Fibroblast of skin of right biceps (primary cell): ENCODE data around the gene GNPNAT1.

Experiments used
- DNase-seq: peaks from one replicate; pipeline ENCODE4 v3.0.0-alpha.2; 2013

GNPNAT1 gene

GRCh38 chr14:52791223-52792096, at the start of gene GNPNAT1:
Gene GNPNAT1, minus strand, starts transcription at chr14:52791607. Its CDS starts 6,957 bp downstream, at chr14:52784650.
- DNase-seq, result peak; percentile 94

DNA sequence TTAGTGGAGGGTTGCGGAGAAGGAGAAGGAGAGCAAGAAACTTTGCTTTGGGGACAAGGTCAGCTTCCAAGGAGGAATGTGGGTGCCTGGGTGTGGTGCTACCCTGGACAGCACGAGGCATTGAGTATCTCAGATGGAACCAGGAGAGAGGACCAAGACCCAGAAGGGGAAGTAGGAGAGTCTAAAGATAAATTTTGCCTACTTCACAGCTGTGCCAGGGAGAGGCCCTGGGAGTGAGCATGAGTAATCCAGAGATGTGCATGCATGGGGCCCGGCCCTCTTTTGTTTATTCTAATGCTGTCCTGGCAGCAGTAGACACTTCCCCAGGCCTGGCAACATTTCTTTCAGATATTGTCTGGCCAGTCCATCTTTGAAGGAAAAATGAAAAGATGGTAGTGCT, 49.5 kb upstream of the GNPNAT1 start:
- peak; percentile 51 for DNase-seq

- no peak for DNase-seq
Measured at GRCh38 chr14:52837451-52837850, 46.0 kb upstream of the GNPNAT1 start.

GRCh38 chr14:52836063-52836462, 44.7 kb upstream of the GNPNAT1 start:
- DNase-seq, result no peak

DNA sequence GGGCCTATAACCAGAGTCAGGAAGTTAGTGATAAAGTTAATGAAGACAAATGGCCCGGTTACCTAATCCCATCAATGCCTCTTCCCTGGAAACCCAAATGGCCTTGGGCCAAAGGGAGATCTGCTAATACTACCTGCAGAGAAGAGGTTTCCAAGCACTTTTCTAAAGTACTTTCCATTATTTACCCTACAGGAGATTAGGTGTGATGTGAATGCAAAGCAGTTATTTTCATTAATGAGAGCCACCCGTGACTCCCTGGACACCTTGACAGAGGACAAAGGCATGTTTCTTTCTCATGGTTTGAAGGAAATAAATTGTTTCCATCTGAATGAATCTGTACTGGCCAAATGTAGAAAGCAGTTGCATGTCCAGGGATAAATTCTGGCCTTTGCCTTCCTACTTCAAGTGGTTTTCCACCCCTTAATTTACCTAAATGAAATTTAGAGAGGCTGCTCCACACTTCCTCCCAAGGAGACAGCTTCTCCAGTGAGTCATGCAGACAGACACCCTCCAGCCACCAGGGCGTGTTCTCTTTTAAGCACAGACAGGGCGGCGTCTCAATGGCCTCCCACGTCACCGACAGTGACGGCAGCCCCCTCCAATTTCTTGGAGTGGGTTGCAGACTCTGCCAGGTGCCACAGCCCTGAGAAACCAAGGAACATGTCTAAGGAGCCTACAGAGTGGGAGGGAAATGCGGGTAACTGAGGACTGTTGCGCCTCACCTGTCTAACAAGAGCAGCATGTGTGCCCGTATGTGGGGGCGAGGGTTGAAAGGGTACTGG, 43.9 kb upstream of the GNPNAT1 start:
- DNase-seq, result peak; percentile 86

GRCh38 chr14:52834440-52834842, 43.0 kb upstream of the GNPNAT1 start:
- DNase-seq, result peak; percentile 96

DNA sequence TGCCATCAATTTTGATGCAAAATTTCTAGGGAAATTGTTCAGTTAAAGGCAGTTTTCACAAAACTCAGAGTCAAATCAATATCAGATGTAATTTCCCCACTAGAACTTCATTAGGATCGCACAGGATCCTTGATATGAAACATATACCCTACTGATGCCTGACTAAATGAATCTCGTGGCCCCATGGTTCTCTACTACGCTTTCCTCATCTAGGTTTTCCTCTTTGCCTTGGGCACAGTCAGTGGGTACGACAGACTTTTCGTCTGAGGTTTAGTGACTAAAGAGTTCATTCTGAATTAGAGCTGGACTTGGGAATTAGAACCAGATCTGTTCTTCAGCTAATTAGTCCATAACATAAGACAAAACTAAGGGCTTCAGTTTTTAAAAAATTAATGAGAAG, 42.5 kb upstream of the GNPNAT1 start:
- no peak for DNase-seq

- DNase-seq, result no peak
Measured at GRCh38 chr14:52829527-52830185, 38.2 kb upstream of the GNPNAT1 start.

DNA sequence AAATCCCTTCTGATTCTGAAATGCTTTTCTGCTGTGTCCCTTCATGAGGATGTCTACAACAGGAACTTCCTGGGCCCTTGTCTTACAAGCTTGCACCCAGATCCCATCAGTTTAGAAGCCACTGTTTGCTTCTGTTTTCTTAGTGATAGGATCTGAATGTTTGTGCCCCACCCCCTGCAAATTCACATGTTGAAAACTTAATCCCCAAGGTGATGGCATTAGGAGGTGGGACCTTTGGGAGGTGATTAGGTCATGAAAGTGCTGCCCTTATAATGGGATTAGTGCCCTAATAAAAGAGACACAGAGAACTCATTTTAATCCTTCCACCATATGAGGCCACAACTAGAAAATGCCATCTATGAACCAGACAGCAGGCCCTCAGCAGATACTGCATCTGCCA, 36.0 kb upstream of the GNPNAT1 start:
- DNase-seq, result no peak

DNA sequence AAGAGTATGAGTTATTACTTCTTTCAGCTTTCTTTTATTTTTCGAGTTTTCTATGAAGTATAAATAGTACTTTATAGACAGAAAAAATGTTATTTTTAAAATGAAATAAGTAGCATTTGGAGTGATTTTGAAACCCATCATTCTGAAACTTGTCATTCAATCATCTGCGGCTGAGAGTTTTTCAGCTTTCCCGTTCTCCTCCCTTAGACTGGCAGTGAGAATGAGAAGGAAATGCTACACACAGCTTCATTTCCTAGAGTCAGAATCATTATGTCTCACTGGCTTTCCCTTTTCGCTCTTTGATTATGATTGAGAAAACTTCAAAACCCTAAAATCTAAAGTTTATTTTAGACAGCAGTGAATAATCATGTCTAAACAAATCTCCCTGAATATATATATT, 33.7 kb upstream of the GNPNAT1 start:
- no peak for DNase-seq

GRCh38 chr14:52824462-52824861, 33.1 kb upstream of the GNPNAT1 start:
- DNase-seq, result peak; percentile 30

- no peak for DNase-seq
Measured at GRCh38 chr14:52821805-52822250, 30.4 kb upstream of the GNPNAT1 start.

GRCh38 chr14:52808101-52808500, 16.7 kb upstream of the GNPNAT1 start:
- no peak for DNase-seq

DNA sequence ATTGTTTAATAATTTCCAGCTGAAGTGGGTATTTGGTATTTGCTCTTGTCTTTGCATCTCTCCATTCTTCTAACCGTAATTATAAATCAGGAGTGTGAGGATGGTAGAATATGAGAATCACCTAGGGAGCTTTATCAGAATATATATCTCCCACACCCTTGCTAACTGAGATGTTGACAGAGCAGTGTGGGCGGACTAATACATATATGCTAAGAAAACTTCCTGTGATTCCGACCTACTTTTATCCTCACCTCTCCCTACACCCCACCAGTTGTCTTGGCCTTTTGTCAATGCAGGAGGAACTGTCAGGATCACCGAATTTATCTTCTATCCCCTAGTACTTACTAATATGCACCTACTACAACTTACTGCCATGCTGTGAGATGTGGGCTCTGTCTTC, 14.7 kb upstream of the GNPNAT1 start:
- DNase-seq, result no peak

- peak; percentile 88 for DNase-seq
Measured at GRCh38 chr14:52802597-52802996, 11.2 kb upstream of the GNPNAT1 start.

- DNase-seq, result peak; percentile 95
Measured at GRCh38 chr14:52801014-52801712, 9.8 kb upstream of the GNPNAT1 start.

GRCh38 chr14:52798826-52799225, 7.4 kb upstream of the GNPNAT1 start:
- no peak for DNase-seq

DNA sequence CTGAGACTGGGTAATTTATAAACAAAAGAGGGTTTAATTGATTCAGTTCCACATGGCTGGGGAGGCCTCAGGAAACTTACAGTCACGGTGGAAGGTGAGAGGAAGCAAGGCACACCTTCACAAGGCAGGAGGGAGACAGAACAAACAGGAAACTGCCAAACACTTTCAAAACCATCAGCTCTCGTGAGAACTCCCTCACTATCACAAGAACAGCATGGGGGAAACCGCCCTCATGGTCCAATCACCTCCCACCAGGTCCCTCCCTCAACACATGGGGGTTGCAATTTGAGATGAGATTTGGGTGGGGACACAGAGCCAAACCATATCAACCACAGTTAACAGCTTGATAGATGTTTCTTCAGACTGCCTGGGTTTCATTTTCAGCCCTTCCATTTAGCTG, 6.2 kb upstream of the GNPNAT1 start:
- no peak for DNase-seq

DNA sequence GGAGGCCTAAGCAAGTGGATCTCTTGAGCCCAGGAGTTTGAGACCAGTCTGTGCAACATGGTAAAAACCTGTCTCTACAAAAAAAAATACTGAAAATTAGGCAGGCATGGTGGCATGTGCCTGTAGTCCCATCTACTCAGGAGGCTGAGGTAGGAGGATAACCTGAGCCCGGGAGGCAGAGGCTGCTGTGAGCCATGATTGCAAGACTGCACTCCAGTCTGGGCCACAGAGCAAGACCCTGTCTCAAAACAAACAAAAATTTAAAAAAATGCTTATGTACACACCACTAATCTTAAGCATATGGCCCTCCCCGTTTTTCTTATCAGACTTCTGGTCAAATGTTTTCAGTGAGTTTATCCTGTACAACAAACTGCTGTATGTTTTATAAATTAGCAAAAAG, 1.7 kb upstream of the GNPNAT1 start:
- no peak for DNase-seq

- no peak for DNase-seq
Measured at GRCh38 chr14:52792097-52792415, 649 bp upstream of the GNPNAT1 start.

- no peak for DNase-seq
Measured at GRCh38 chr14:52790756-52791222, 618 bp downstream of the GNPNAT1 start.

- DNase-seq, result no peak
Measured at GRCh38 chr14:52790011-52790755, 1.2 kb downstream of the GNPNAT1 start.
